NCI-H1436 treated with DMSO at 0.1 percent for 48 hours (cell line): ENCODE data around the gene ARHGEF1.
"Not testable (repeated sequence)": the region's sequence is repeated elsewhere in the genome, so short reads cannot be mapped to it uniquely, and the experiment has no call there.

Experiments
- DNase-seq: peaks from one replicate; lab custom pipeline; 2025; lab: John Stamatoyannopoulos, UW

The ARHGEF1 gene

GRCh38 chr19:41863209-41863931 lies 19.6 kb upstream of the ARHGEF1 start:
- DNase-seq: no peak

- DNase-seq: no peak
These were observed 18.6 kb upstream of the ARHGEF1 start for GRCh38 chr19:41864374-41864773.

- no peak for DNase-seq
These were observed 16.7 kb upstream of the ARHGEF1 start for GRCh38 chr19:41866284-41866683.

GRCh38 chr19:41868120-41868988 lies 14.6 kb upstream of the ARHGEF1 start:
- no peak for DNase-seq

GRCh38 chr19:41868989-41869300 lies 14.0 kb upstream of the ARHGEF1 start:
- DNase-seq: no peak

GRCh38 chr19:41869374-41869955 lies 13.5 kb upstream of the ARHGEF1 start:
- no peak for DNase-seq

- DNase-seq: no peak
These were observed 12.5 kb upstream of the ARHGEF1 start for GRCh38 chr19:41870401-41870873.

GRCh38 chr19:41871573-41872383 lies 11.2 kb upstream of the ARHGEF1 start:
- DNase-seq: no peak

- no peak for DNase-seq
These were observed 10.6 kb upstream of the ARHGEF1 start for GRCh38 chr19:41872384-41872774.

GRCh38 chr19:41872775-41873647 lies 10.0 kb upstream of the ARHGEF1 start:
- no peak for DNase-seq

GRCh38 chr19:41875973-41876372 lies 7.0 kb upstream of the ARHGEF1 start:
- not testable (repeated sequence) for DNase-seq

- no peak for DNase-seq
These were observed 5.8 kb upstream of the ARHGEF1 start, which contains the start of gene CD79A for GRCh38 chr19:41876847-41877832. CD79A (plus strand) TSS chr19:41877279; CDS start chr19:41877305, 26 bp downstream.

GRCh38 chr19:41877916-41878905 lies 4.8 kb upstream of the ARHGEF1 start:
- DNase-seq: no peak

GRCh38 chr19:41879080-41879479 lies 3.9 kb upstream of the ARHGEF1 start:
- no peak for DNase-seq

GRCh38 chr19:41879670-41880328 lies 3.2 kb upstream of the ARHGEF1 start:
- no peak for DNase-seq

GRCh38 chr19:41880329-41880708 lies 2.7 kb upstream of the ARHGEF1 start:
- DNase-seq: no peak

GRCh38 chr19:41883463-41883820 lies 458 bp downstream of the ARHGEF1 start:
- DNase-seq: no peak
